B cell (primary cell): ENCODE data around the gene DPCD. TPM values are rescaled to one million over a fixed set of nuclear protein-coding genes. Genes with fewer than 3 reads are reported as not detected.

Source experiments
- ATAC-seq: fragments of 200-7000 bp; cut with Tn5 transposase; one replicate; pipeline ENCODE4 v1.10.0; 2021; ENCODE audit warnings: low read depth, mild to moderate bottlenecking, moderate number of reproducible peaks, moderate library complexity
- CTCF ChIA-PET: fragments of 350-600 bp; sonication (Branson Sonifier 250); formaldehyde crosslinking; loops from one replicate; lab custom pipeline; 2021; ENCODE audit warnings: antibody characterized with exemption, inconsistent platforms; lab: Charles Lee
- POLR2A ChIA-PET: fragments of 350-600 bp; sonication (Branson Sonifier 250); formaldehyde crosslinking; loops from one replicate; lab custom pipeline; 2021; ENCODE audit warnings: antibody characterized with exemption; lab: Charles Lee
- DNase-seq: peaks from one replicate; pipeline ENCODE4 v3.0.0; 2013
- H2AFZ ChIP-seq: 2 replicates; pipeline ENCODE4 v1.6.1; 2012; ENCODE audit warnings: mild to moderate bottlenecking, low read depth, low read length; ENCODE audit not compliant: insufficient read depth, poor library complexity, severe bottlenecking
- H3K27ac ChIP-seq, 2 donors: 1 replicate in 1 of 2; 2 replicates in 1 of 2; pipeline ENCODE4 v1.5.1; 2012 to 2013; ENCODE audit warnings: low read length in 2 of 2, mild to moderate bottlenecking in 2 of 2, moderate library complexity in 1 of 2
- H3K27me3 ChIP-seq, 4 experiments: fragments of 200-600 bp in 1 of 4; sonication (generic) in 1 of 4; replicated peaks in 1 of 4; 1 replicate in 2 of 4; 2 replicates in 2 of 4; pipeline versions ENCODE4 v1.6.1 to v1.7.0; 2013 to 2016; ENCODE audit warnings: low read length in 3 of 4, mild to moderate bottlenecking in 2 of 4, mixed read lengths in 1 of 4, moderate library complexity in 1 of 4; ENCODE audit not compliant: insufficient read depth in 4 of 4, control insufficient read depth in 3 of 4; ENCODE audit errors: control extremely low read depth in 1 of 4
- H3K36me3 ChIP-seq, 2 experiments: replicated peaks in 1 of 2; 1 replicate in 1 of 2; 2 replicates in 1 of 2; pipeline versions ENCODE4 v1.6.1 to v1.7.1; 2013; ENCODE audit warnings: low read length in 1 of 2; ENCODE audit not compliant: insufficient read depth in 2 of 2, control insufficient read depth in 1 of 2; ENCODE audit errors: control extremely low read depth in 1 of 2, extremely low read depth in 1 of 2
- H3K4me1 ChIP-seq, 2 donors: fragments of 200-600 bp in 1 of 2; sonication (generic) in 1 of 2; 1 replicate in 1 of 2; 2 replicates in 1 of 2; pipeline versions ENCODE4 v1.5.1 to v1.6.1; 2013 to 2017; ENCODE audit warnings: low read length in 2 of 2; ENCODE audit not compliant: control insufficient read depth in 2 of 2, insufficient read depth in 2 of 2
- H3K4me2 ChIP-seq: replicated peaks from 2 replicates; pipeline ENCODE3; 2012; ENCODE audit warnings: mild to moderate bottlenecking, low read depth, low read length; ENCODE audit not compliant: poor library complexity, severe bottlenecking
- H3K4me3 ChIP-seq, 5 experiments: fragments of 200-600 bp in 1 of 5; sonication (generic) in 1 of 5; 1 replicate in 3 of 5; 2 replicates in 2 of 5; pipeline versions ENCODE4 v1.5.1 to v1.7.0; 2011 to 2016; ENCODE audit warnings: low read length in 4 of 5, mild to moderate bottlenecking in 4 of 5, low read depth in 2 of 5, control low read depth in 1 of 5, moderate library complexity in 1 of 5; ENCODE audit not compliant: insufficient read depth in 1 of 5; ENCODE audit errors: control extremely low read depth in 1 of 5, extremely low read depth in 1 of 5
- H3K79me2 ChIP-seq: fragments of 200-600 bp; sonication (generic); one replicate; pipeline ENCODE4 v1.6.0; 2016; ENCODE audit warnings: low read length; ENCODE audit not compliant: control insufficient read depth, insufficient read depth
- H3K9ac ChIP-seq: fragments of 200-600 bp; sonication (generic); 2 replicates; pipeline ENCODE4 v1.6.1; 2017; ENCODE audit warnings: mild to moderate bottlenecking, low read length, moderate library complexity
- H3K9me3 ChIP-seq, 3 donors: one replicate each; pipeline versions ENCODE4 v1.6.1 to v1.7.1; 2013; ENCODE audit warnings: low read length in 2 of 3; ENCODE audit not compliant: control insufficient read depth in 2 of 3, insufficient read depth in 1 of 3; ENCODE audit errors: control extremely low read depth in 1 of 3
- H4K20me1 ChIP-seq: 2 replicates; pipeline ENCODE4 v1.6.0; 2012; ENCODE audit warnings: mild to moderate bottlenecking, low read length; ENCODE audit not compliant: insufficient read depth, control insufficient read depth, poor library complexity, severe bottlenecking
- H3K27ac Mint-ChIP-seq: one replicate; pipeline ENCODE4 v1.8.0; 2021; ENCODE audit warnings: mixed read lengths
- H3K27me3 Mint-ChIP-seq: one replicate; pipeline ENCODE4 v1.8.0; 2021; ENCODE audit warnings: mixed read lengths
- H3K4me1 Mint-ChIP-seq: one replicate; pipeline ENCODE4 v1.8.0; 2021; ENCODE audit warnings: mixed read lengths
- H3K4me3 Mint-ChIP-seq: one replicate; pipeline ENCODE4 v1.8.0; 2021; ENCODE audit warnings: mixed read lengths
- H3K9me3 Mint-ChIP-seq: one replicate; pipeline ENCODE4 v1.8.0; 2022; ENCODE audit warnings: mixed read lengths; ENCODE audit not compliant: insufficient read depth
- CTCF ChIP-seq: fragments of 200-600 bp; IDR thresholded peaks from one replicate; pipeline ENCODE4 v1.8.0; 2022; ENCODE audit warnings: antibody characterized with exemption, mild to moderate bottlenecking
- EZH2 ChIP-seq: IDR thresholded peaks from 2 replicates; pipeline ENCODE4 v1.6.1; 2012; ENCODE audit warnings: borderline replicate concordance, low read depth, mild to moderate bottlenecking, moderate library complexity, low read length; ENCODE audit not compliant: insufficient read depth, poor library complexity, severe bottlenecking
- WGBS: methylation state at CpG from one replicate; pipeline ENCODE4 v1.1.5; 2013; ENCODE audit warnings: missing lambda C conversion rate; ENCODE audit not compliant: insufficient coverage; 5-methylcytosine and 5-hydroxymethylcytosine counted together
- intact Hi-C: fragments of 100-400 bp; cut with micrococcal nuclease; formaldehyde crosslinking; loops from one replicate; pipeline ENCODE4 v1.10.0; 2022
- polyA plus RNA-seq: library from polyadenylated mRNA; depleted of rRNA; stranded (reverse); fragments of >200 nt; gene quantifications from 2 replicates; pipeline ENCODE4 v1.2.3, GENCODE V29; 2012
- total RNA-seq, 2 donors: library from RNA; stranded (reverse); fragments of 120-200 nt in 1 of 2; gene quantifications; 1 replicate in 1 of 2; 2 replicates in 1 of 2; pipeline versions ENCODE4 v1.2.3 to v1.2.4, GENCODE V29; 2013 to 2022

Gene DPCD
- total and polyA plus RNA-seq, 2 donors (not counting 1 experiment from before 2014, with no cell fraction given), result 0.88 to 2.2 TPM

GRCh38 chr10:101617824-101618568 lies 29.9 kb downstream of the DPCD start:
- TF ChIP-seq EZH2 (no peak), CTCF (no peak)
- ChIA-PET POLR2A (no interaction called here), CTCF (no interaction called here)
- no peak overlapping the region for H3K4me3 ChIP-seq
- no peaks in the 10 kb centered on the region for H3K79me2 ChIP-seq
- Mint-ChIP-seq H3K27me3 (no peaks in the 10 kb centered on the region), H3K9me3 (no peaks in the 10 kb centered on the region), H3K27ac (peak overlapping the region; percentile 60), H3K4me1 (peaks cover 20% of the 10 kb centered on the region), H3K4me3 (no peak overlapping the region)
- DNase-seq (no peak), ATAC-seq (no peak)
- peak overlapping the region in 1 of 2 donors; percentile 53 for H3K27ac ChIP-seq
- intact Hi-C loops, result no loop called here
- H4K20me1 ChIP-seq, result peaks cover 36% of the 10 kb centered on the region
- H3K9me3 ChIP-seq, result no peaks in the 10 kb centered on the region
- H3K36me3 ChIP-seq, result peaks cover 0 to 72% of the 10 kb centered on the region in 2 experiments
- WGBS, result 75% methylated on average over 4 of the region's 4 CpGs
- H3K27me3 ChIP-seq, result no peaks in the 10 kb centered on the region
- H3K4me2 ChIP-seq, result no peak overlapping the region
- H3K9ac ChIP-seq, result no peak overlapping the region
- no peak overlapping the region for H2AFZ ChIP-seq
- peaks cover 19 to 23% of the 10 kb centered on the region in 2 donors for H3K4me1 ChIP-seq

GRCh38 chr10:101618871-101619270 lies 30.8 kb downstream of the DPCD start:
- CTCF ChIA-PET, result no interaction called here
- 100% methylated on average over 1 of the region's 2 CpGs for WGBS
- peaks cover 22% of the 10 kb centered on the region for H3K4me1 Mint-ChIP-seq

More at GRCh38 chr10:101618871-101619270, 30.8 kb downstream of the DPCD start:
- POLR2A ChIA-PET, result no interaction called here
- Histone ChIP-seq H3K27ac (peak overlapping the region in 1 of 2 donors; percentile 16), H3K9ac (no peak overlapping the region), H3K27me3 (no peaks in the 10 kb centered on the region), H3K4me2 (no peak overlapping the region), H4K20me1 (peaks cover 29% of the 10 kb centered on the region), H3K4me1 (peaks cover 19 to 23% of the 10 kb centered on the region in 2 donors), H3K79me2 (no peaks in the 10 kb centered on the region), H3K9me3 (no peaks in the 10 kb centered on the region), H3K4me3 (no peak overlapping the region), H3K36me3 (peaks cover 2 to 77% of the 10 kb centered on the region in 2 experiments), H2AFZ (no peak overlapping the region)
- no peak for TF ChIP-seq EZH2
- no peak for TF ChIP-seq CTCF
- Mint-ChIP-seq H3K27me3 (no peaks in the 10 kb centered on the region), H3K27ac (no peak overlapping the region), H3K4me3 (no peak overlapping the region), H3K9me3 (no peaks in the 10 kb centered on the region)
- ATAC-seq, result no peak
- DNase-seq, result no peak
- intact Hi-C loops, result no loop called here
